Suprapubic skin (tissue), 4 donors: ENCODE measurements around the gene CYP1A1.

Source experiments
- EP300 ChIP-seq: sonication (generic); formaldehyde crosslinking; IDR thresholded peaks from one replicate; pipeline ENCODE4 v1.6.1; 2017; ENCODE audit warnings: antibody characterized with exemption
- POLR2A ChIP-seq, 2 donors: fragments of 450-650 bp; IDR thresholded peaks; one replicate each; pipeline ENCODE4 v1.6.1; 2017; ENCODE audit warnings: antibody characterized with exemption in 2 of 2, mild to moderate bottlenecking in 2 of 2, moderate library complexity in 2 of 2
- POLR2AphosphoS5 ChIP-seq, 3 donors: sonication (generic); formaldehyde crosslinking; IDR thresholded peaks; one replicate each; pipeline ENCODE4 v1.6.1; 2017; ENCODE audit warnings: antibody characterized with exemption in 3 of 3
- TF ChIP-seq, protein P1 (sequence below), 2 donors: fragments of 200-600 bp in 1 of 2; fragments of 450-650 bp in 1 of 2; sonication (generic) in 1 of 2; IDR thresholded peaks; one replicate each; pipeline ENCODE4 v1.5.1; 2016 to 2019; ENCODE audit warnings: antibody characterized with exemption in 2 of 2, mild to moderate bottlenecking in 1 of 2, moderate library complexity in 1 of 2

DNA sequence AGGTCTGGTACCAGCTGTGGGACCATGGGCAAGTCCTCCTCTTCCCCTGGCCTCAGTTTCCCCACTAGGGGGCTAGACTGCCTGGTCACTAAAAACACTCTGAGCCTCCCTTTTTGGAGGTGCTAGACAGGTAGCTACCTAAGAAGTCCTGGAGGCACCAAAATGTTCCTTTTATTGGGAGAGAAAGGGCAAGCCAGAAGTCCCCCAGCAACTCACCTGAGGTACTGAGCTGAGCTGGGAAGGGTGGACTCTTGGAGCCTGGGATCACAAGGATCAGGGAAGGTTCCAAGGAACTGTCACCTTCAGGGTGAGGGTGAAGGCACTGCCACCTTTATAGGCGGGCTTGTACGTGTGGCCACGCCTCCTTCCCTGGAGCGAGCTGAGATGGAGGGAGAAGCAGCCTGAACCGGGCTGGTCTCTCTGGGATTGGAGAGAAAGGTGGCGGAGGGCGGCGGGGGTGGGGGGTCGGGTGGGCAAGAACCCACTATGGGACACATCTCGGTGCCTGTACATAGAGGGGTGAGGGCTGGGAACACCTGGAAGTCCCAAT lies at the start of gene CYP1A1:
- TF ChIP-seq, protein P1, sequence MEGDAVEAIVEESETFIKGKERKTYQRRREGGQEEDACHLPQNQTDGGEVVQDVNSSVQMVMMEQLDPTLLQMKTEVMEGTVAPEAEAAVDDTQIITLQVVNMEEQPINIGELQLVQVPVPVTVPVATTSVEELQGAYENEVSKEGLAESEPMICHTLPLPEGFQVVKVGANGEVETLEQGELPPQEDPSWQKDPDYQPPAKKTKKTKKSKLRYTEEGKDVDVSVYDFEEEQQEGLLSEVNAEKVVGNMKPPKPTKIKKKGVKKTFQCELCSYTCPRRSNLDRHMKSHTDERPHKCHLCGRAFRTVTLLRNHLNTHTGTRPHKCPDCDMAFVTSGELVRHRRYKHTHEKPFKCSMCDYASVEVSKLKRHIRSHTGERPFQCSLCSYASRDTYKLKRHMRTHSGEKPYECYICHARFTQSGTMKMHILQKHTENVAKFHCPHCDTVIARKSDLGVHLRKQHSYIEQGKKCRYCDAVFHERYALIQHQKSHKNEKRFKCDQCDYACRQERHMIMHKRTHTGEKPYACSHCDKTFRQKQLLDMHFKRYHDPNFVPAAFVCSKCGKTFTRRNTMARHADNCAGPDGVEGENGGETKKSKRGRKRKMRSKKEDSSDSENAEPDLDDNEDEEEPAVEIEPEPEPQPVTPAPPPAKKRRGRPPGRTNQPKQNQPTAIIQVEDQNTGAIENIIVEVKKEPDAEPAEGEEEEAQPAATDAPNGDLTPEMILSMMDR (IDR thresholded peaks at IDR 0.05) = no peak
- no peak for TF ChIP-seq POLR2A (IDR thresholded peaks at IDR 0.05)
- TF ChIP-seq POLR2AphosphoS5 (IDR thresholded peaks at IDR 0.05) = no peak
- no peak for TF ChIP-seq EP300
